C4-2B (cell line): ENCODE measurements around the gene NFU1.

Experiments used
- ZFX ChIP-seq: fragments of 450-650 bp; IDR thresholded peaks from 2 replicates; pipeline ENCODE4 v1.6.1; 2017
- TF ChIP-seq, protein P1 (sequence below): fragments of 450-650 bp; conservative IDR thresholded peaks from 2 replicates; pipeline ENCODE4 v1.5.1; 2017; ENCODE audit warnings: mild to moderate bottlenecking

DNA sequence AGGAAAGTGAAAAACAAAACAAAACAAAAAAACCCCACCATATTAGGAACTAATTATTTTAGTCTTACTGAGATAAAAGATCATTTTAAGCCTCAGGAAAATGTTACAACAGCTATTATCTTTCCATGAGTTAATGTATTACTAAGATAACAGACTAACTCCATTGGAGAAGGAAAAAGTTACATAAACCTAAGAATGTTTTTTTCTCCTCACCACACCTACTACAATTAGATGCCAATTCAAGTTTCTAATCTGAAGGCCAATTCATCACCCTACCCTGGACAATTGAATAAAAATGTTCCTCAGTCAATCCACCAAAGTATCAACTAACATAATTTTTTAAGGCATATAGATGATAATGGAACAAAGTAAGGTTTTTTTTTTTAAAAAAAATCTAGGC is 40.0 kb downstream of the NFU1 start:
- TF ChIP-seq, protein P1, sequence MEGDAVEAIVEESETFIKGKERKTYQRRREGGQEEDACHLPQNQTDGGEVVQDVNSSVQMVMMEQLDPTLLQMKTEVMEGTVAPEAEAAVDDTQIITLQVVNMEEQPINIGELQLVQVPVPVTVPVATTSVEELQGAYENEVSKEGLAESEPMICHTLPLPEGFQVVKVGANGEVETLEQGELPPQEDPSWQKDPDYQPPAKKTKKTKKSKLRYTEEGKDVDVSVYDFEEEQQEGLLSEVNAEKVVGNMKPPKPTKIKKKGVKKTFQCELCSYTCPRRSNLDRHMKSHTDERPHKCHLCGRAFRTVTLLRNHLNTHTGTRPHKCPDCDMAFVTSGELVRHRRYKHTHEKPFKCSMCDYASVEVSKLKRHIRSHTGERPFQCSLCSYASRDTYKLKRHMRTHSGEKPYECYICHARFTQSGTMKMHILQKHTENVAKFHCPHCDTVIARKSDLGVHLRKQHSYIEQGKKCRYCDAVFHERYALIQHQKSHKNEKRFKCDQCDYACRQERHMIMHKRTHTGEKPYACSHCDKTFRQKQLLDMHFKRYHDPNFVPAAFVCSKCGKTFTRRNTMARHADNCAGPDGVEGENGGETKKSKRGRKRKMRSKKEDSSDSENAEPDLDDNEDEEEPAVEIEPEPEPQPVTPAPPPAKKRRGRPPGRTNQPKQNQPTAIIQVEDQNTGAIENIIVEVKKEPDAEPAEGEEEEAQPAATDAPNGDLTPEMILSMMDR, result no peak
- no peak for TF ChIP-seq ZFX
